Renal pelvis (tissue), 4 donors: ENCODE measurements around the gene CSNK2A2. TPM values are rescaled to one million over a fixed set of nuclear protein-coding genes. Genes with fewer than 3 reads are reported as not detected.

Source experiments
- DNase-seq: peaks from one replicate; pipeline ENCODE4 v3.0.0-alpha.2; 2013
- polyA plus RNA-seq, 3 donors: library from polyadenylated mRNA; unstranded; fragments of 120-200 nt; gene quantifications; one replicate each; pipeline ENCODE4 v1.2.1, GENCODE V29; 2013; ENCODE audit not compliant: insufficient read length in 3 of 3

Gene CSNK2A2
- polyA plus RNA-seq, 3 donors = 62.4 to 69.9 (median 66.5) TPM

- no peak for DNase-seq
These were observed 7.5 kb upstream of the CSNK2A2 start for GRCh38 chr16:58205276-58206036.

DNA sequence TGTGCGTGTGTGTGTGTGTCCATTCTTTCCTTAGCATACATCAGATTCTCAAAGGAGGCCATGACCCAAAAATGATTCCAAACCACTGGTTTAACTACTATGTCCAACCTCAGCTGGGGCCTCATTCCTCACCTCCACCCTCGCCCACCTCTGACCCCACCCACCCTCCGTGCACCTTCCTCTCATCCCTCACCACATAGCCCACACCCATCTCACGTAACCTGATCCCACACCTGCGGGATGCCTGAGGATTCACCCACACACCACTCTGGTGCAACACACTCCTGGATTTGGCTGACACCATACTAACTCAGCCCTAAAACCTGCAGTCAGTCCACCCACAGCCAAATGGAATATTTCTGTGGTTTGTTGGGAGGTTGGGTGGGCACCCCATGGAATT lies 3.3 kb upstream of the CSNK2A2 start:
- no peak for DNase-seq

GRCh38 chr16:58200004-58200797 lies 2.3 kb upstream of the CSNK2A2 start:
- no peak for DNase-seq

DNA sequence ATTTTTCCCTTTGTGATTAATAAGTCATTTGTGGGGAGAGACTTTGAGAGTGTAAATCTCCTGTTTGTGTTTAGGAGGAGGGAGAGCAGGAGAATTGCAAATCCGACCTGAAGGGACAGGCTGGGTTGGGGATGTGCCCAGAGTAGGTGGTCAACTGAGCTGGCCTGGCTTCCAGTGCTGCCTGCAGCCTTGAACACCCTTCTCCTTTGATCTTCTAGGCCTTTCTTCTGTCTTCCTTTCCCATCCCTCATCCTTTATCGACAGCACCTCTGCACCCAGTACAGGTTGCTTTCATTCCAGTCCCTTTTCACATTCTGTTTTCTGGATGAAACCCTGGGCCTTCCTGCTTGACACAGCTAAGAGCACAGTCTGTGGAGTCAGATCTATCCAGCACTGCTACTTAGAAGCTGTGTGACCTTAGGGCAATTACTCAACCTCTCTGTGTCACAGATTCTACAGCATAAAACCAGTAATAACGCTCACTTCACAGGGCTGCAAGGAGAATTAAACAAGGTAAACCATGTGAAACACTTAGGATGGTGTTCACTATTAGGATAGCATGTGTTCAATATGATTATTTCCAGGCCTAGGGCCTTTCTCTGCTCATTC lies 1.0 kb upstream of the CSNK2A2 start:
- DNase-seq = no peak

DNA sequence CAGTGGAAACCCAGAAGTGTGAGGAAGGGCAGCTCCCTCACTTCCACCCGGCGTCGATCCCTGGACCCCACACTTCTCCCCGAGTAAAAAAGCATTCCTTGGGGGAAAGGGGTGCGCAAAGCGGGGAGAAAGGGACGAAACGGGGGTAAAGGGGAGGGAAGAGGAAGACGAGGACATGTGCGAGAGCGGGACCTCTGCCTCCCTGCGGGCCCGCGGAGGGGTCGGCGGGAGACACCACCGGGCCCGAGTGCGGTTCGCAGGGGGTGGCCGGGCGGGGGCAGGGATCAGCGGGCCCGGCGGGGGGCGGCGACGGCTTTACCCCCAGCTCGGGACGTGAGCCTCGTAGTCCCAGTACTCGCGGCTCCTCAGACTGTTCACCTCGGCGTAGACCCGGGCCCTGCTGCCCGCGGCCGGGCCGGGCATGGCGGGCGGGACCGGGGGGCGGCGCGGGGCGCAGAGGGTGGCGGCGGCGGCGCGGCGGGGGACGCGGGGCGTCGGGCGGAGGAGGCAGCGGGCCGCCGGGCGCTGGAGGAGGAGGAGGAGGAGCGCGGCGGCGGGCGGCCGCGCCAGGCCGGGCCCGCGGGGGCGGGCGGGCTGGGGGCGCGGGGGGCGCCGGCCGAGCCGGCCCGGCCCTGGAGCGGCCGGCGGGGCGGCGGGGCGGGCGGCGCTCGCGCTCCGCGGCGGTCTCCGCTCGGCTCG lies 443 bp downstream of the CSNK2A2 start:
- no peak for DNase-seq

DNA sequence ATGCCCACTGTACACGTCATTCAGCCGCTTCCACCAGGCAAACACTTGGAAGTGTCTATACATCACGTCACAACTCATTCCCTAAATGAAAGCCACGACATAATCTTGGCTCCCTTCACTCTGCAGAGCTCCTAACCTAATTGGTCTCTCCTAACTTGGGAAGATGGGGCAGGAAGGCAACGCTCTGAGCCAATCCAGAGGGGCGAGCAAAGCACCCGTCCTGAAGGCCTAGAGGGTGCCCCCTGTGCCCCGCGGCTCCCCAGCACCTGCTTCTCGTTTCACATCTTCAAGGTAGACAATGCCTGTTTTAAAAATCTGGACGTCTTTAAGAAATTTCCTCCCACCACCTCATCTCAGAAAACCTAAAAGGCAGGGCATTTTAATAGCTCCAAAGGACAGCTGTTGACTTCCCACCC lies 1.0 kb downstream of the CSNK2A2 start:
- DNase-seq = no peak

GRCh38 chr16:58195771-58196170 lies 2.1 kb downstream of the CSNK2A2 start:
- DNase-seq = no peak

- no peak for DNase-seq
These were observed 2.6 kb downstream of the CSNK2A2 start for GRCh38 chr16:58195344-58195743.

GRCh38 chr16:58194790-58195189 lies 3.1 kb downstream of the CSNK2A2 start:
- no peak for DNase-seq

DNA sequence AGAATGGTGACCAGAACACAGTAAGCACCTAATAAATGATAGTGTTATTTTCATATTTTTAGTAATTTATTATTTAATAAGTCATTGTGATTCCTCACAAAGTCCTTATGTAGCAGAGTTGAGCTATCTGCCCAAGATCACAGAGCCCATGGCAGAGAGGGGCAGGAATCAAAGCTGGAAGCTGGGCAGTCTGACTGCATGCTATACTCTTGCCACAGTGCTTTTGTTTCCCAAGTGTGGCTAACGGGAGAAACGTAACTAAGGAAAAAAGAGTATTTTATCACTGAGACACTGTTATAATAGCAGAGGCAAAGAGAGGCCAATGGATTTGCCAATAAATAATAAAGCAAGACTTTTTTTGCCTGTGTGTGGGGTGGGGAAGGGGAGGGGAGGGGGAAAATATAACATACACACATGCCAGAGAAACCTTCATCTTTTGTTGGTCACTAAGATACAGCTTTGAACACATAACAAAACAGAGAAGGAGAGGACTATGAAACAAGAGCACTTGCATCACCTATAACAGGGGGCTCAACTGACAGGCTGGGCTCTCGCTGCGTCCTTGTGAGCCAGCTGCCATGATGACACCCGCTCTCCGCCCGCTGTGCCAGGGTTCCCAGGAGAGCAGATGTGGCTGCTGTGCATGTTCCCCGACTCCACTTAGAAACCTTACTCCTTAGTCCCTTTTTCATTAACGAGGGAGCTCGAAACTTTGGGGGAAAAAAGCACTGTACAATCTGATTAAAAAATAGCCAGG lies 10.1 kb downstream of the CSNK2A2 start:
- no peak for DNase-seq

DNA sequence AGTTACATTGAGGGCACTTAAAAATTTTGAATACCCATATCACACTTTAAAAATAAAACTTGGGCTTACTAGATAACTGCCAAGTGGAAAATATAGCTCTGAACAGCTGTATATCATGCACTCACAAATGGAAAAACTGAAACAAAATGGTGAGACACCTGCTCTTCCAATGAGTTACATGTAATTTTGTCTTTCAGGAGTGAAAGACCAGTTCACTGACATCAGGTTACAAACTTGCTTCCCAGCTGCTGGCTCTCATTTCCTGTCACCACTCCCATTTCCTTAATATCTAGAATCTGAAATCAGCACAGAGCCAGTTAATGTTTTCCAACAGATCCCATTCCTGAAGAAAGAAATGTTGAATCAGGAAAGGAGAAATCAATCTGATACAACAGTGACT lies 10.8 kb downstream of the CSNK2A2 start:
- DNase-seq = no peak

DNA sequence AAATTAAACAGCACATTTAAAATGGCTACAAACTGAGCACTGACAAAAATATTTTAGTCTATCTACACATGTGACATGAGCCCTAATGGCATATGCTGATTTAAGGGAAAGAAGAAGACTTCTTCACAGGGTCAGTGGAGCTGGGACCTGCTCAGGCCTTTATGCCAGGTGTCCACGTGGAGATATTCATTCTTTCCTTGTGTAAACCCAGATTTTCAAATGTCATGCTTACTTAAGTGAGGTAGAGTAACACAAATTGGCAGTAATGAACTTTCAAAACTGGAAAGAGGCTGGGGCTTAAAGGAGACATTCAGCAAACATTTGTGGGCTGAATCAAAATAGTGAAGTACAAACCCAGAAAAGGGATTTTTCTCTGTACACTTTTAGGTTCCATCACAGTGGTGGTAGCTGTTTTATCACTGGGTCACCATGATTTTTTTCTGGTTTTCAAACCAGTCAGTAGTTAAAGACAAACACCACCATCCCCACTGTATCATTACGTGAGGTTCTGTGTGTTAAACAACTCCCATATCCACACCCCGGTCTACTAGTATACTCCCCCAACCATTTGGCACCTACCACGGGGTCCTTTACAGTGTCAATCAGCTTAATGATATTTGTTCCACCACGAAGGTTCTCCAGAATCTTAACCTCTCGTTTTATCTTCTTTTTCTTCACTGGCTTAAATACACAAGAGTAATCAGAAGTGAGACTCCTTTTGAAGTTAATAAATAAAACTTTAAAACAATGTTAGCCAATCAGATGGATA lies 11.5 kb downstream of the CSNK2A2 start:
- DNase-seq = no peak

- no peak for DNase-seq
These were observed 20.6 kb downstream of the CSNK2A2 start for GRCh38 chr16:58177353-58177710.

GRCh38 chr16:58176608-58177352 lies 21.1 kb downstream of the CSNK2A2 start:
- DNase-seq = no peak

DNA sequence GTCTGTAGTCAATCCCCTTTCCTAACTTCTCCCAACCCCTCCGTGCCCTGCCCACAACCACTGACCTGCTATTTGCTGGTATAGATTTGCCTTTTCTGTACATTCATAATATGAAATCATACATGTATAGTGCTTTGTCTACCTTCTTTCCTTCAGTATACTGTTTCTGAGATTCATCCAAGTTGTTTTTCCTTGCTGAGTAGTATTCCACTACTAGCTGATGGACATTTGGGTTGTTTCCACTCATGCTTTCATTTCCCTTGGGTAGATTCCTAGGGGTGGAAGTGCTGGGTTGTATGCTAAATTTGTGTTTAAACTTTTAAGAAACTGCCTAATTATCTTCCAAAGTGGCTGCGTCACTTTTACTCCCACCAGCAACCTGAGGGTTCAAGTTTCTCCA lies 27.7 kb downstream of the CSNK2A2 start:
- DNase-seq = no peak

GRCh38 chr16:58160855-58161254 lies 37.1 kb downstream of the CSNK2A2 start:
- DNase-seq = no peak

- DNase-seq = no peak
These were observed 39.2 kb downstream of the CSNK2A2 start for GRCh38 chr16:58158725-58159124.

GRCh38 chr16:58157951-58158540 lies 39.9 kb downstream of the CSNK2A2 start:
- DNase-seq = peak; percentile 59

DNA sequence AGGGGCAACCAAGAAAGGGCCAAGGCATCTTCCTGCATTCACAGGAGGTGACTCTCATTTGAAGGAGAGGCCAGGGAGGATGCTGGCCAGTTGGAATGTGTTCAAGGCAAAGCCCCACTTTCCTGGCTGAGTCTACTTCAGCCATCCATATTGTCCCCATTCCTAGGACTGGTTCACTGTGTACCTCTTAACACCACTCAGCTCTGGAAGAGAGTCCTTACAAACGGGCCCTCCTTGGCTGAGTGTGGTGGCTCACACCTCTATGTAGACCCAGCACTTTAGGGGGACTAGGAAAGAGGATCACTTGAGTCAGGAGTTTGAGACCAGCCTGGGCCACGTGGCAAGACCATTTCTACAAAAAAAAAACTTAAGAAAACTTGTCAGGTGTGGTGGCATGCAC lies 40.7 kb downstream of the CSNK2A2 start:
- no peak for DNase-seq

DNA sequence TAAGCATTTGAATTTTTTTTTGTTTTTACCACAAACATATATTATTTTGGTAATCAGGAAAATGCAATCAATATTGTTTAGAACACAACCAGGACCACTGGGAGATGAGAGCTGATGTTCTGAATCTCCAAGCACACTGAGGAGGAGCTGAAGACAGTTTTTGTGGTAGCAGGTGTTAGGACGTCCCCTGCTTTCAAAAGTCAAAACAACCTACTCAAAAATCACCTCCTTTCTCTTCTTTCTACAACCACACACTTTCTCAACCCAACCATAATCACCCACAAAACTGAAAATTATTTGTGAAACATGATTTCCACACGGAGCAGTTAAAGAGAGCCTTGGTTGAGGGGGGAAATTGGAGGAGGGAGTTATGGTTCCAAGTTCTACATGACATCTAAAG lies 42.1 kb downstream of the CSNK2A2 start:
- no peak for DNase-seq
